GM13976 (cell line): ENCODE measurements around the gene EIF4G1.

Experiments used
- DNase-seq: peaks from one replicate; pipeline ENCODE4 v3.0.0; 2012; ENCODE audit warnings: low spot score
- in situ Hi-C: fragments of 300-500 bp; cut with MboI; formaldehyde crosslinking; loops from one replicate; pipeline ENCODE4 v1.12.0; 2022; ENCODE audit warnings: low sequenced_read_pairs, mixed read lengths, inconsistent platforms; ENCODE audit not compliant: unreplicated experiment
- TF ChIP-seq, protein P1 (sequence below): IDR thresholded peaks from 2 replicates; pipeline ENCODE4 v1.5.1; 2012; ENCODE audit warnings: borderline replicate concordance, mild to moderate bottlenecking; ENCODE audit not compliant: insufficient read depth; ENCODE audit errors: extremely low read depth, missing control alignments, control extremely low read depth

The EIF4G1 gene

DNA sequence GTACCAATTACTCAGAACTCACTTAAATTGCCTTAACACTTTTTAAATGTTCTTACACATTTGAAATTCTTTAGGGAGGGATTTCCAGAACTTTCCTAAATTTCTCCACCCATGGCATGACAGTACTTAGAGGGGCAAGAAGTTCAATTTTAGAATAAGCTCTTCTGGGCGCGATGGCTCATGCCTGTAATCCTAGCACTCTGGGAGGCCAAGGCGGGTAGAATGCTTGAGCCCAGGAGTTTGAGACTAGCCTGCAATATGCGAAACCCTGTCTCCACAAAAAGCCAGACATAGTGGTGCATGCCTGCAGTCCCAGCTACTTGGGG is 33.6 kb downstream of the EIF4G1 start:
- TF ChIP-seq, protein P1, sequence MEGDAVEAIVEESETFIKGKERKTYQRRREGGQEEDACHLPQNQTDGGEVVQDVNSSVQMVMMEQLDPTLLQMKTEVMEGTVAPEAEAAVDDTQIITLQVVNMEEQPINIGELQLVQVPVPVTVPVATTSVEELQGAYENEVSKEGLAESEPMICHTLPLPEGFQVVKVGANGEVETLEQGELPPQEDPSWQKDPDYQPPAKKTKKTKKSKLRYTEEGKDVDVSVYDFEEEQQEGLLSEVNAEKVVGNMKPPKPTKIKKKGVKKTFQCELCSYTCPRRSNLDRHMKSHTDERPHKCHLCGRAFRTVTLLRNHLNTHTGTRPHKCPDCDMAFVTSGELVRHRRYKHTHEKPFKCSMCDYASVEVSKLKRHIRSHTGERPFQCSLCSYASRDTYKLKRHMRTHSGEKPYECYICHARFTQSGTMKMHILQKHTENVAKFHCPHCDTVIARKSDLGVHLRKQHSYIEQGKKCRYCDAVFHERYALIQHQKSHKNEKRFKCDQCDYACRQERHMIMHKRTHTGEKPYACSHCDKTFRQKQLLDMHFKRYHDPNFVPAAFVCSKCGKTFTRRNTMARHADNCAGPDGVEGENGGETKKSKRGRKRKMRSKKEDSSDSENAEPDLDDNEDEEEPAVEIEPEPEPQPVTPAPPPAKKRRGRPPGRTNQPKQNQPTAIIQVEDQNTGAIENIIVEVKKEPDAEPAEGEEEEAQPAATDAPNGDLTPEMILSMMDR = no peak
- no peak for DNase-seq
- in situ Hi-C loops = no loop called here

DNA sequence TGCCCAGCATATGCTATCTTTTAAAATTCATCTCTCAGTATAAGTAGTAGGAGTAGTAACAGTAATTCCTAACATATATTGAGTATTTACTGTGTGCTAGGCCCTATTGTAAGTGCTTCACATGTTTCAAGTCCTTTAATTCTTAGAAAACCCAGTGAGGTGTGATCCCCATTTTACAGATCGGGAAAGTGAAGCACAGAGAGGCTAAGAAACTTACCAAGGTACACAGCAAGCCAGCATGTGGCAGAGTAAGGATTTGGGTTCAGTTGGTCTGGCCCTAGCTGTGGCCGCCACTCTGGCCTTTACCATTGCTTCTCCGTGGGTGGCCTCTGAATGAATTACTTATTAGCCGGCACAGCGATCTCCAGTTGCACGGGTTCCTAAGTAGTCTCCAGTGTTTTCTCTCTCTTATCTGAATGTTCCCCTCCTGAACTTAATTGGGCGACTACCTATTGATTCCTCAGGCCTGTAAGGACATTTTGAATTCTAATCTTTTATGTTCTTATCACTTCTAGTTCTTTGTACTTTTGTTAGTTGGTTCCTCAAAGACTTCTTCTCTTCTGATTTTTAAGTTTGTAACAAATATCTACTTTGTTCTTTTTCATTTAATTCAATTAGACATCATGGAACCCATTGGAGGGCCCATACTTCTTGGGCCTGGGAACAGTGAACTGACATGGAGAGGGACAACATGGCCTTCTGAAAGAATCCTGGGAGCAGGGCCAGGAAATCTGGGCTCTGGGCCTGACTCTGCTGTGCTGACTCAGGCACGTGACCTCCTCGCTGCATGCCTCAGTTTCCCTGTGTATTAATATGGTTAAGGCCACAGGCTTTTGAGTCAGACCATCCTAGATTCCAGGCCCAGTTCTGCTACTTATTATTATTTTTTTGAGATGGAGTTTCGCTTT is 35.4 kb downstream of the EIF4G1 start:
- in situ Hi-C loops = no loop called here
- DNase-seq = no peak
- TF ChIP-seq, protein P1 = no peak

DNA sequence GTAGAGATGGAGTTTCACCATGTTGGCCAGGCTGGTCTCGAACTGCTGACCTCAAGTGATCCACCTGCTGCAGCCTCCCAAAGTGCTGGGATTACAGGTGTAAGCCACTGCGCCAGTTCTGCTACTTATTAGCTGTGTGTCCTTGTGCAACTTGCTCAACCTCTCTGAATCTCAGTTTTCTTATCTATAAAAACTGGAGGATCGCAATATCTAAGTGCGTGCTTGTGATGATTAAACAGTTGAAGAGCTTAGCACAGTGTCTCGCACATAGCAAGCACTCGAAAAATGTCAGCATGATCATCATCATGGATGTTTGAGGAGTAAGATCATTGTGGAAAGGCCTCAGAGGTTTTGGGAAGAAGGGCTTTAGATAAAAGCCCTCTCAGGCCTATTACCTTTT is 36.2 kb downstream of the EIF4G1 start:
- no peak for DNase-seq
- TF ChIP-seq, protein P1 = no peak
- in situ Hi-C loops = no loop called here

DNA sequence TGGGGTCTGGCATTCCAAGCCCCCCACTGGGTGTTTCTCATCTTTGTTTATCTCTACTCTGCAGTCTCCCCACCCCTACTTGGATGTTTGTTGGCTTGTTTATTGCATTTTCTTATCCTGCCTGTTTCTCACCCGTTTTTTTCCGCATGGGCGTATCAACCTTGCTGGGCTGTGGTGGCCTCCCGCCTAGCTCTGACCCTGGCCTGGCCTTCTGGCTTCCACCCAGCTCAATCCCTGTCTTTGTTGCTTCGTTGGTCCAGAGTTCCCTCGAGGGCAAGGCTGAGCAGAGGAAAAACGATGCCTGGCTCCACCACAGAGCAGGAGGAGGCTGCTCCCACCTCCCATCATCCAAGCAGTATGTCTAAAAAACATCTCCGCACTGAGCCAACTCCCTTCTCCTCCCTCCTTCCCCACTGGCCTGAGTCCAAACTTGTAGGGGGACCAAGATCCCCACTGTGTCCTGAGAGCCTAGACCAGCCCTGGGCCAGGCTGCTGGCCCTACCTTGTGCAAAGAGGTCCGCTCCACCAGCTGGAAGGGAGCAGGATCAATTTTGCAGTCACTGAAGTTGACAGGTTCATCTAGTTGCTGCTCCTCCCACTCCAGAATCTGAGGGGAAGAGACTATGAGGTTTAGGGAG is 37.2 kb downstream of the EIF4G1 start:
- DNase-seq = no peak
- in situ Hi-C loops = no loop called here
- TF ChIP-seq, protein P1 = no peak

DNA sequence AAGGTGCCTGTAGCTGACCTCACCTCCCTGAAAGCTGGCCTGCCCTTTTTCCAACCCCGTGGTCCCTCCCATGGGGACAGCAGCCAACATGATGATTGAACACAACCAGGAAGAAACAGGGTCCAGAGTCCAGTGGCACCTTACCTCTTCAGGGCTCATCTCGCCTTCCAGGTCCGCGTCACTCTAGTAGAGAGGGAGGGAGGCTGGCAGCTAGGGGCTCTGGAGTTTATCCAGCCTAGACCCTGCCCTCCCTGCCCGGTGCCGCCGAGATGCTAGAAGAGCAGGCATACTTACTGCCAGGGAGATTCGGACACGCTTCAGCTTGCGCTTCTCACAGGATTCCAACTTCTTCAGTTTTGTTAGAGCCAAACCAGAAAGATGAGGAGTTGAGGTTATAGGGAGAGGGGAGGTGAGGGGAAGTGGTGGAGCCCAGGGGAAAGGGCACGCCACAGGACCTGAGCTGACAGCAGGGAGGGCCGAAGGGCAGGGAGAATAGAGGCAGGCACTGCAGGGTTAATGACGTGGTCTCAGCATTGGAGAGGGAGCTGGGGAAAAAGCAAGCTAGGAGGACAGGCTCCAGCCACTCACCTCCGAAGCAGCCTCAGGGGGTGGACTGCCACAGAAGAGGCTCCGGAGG is 37.9 kb downstream of the EIF4G1 start:
- in situ Hi-C loops = no loop called here
- DNase-seq = no peak
- TF ChIP-seq, protein P1 = no peak

DNA sequence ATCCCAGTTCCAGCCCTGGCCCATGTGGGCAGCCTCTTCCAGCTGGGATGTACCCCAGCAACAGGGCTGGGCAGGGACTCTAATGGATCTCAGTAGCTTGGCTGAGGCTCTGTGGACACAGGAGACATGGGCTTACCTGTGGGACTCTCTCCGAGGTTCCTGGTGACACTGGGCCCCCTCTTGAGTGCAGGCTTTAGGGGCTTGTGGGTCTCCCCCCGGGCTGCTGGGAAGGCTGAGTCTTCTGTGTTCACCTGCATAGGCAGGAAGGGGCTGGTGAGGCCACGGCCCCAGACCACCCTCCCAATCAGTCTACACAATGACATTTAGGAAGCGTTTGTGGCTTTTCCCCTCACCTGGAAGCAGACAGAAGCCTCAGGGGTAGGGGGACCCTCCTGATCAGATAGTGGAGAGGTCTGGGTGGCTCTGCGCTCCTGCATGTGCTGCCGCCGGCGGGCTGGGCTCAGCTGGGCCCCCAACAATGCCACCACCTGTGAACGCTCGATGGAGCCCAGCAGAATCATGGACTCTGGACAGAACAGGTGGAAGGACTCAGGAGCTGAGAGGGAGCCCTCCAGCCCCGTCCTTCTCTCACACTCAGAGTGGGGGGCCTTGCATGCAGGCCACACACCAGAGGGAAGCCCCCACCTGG is 38.6 kb downstream of the EIF4G1 start:
- in situ Hi-C loops = no loop called here
- TF ChIP-seq, protein P1 = no peak
- DNase-seq = no peak
